Measurements from ENCODE around the gene PHACTR1.

DNA sequence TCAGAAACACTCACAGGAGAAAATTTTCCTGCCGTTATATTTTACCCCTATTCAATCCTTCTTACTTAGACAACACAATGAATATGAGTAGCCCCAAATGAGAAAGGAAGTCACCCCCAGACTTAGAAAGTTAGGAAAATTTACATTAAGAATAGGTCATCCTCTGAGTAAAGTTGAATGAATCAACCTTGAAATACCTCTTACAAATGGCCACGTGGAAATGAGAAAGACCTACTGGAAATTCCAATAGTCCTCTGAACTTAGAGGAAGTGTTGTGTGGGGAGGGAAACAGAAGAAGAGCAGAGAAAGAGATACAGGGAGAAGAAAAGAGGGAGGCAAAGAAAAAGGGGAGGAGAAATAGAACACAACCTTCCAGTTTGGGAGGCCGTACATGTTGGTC lies 43.7 kb downstream of the PHACTR1 start:
- TF ChIP-seq POLR2AphosphoS5 (IDR thresholded peaks at IDR 0.05) = no peak
- TF ChIP-seq, protein P1, sequence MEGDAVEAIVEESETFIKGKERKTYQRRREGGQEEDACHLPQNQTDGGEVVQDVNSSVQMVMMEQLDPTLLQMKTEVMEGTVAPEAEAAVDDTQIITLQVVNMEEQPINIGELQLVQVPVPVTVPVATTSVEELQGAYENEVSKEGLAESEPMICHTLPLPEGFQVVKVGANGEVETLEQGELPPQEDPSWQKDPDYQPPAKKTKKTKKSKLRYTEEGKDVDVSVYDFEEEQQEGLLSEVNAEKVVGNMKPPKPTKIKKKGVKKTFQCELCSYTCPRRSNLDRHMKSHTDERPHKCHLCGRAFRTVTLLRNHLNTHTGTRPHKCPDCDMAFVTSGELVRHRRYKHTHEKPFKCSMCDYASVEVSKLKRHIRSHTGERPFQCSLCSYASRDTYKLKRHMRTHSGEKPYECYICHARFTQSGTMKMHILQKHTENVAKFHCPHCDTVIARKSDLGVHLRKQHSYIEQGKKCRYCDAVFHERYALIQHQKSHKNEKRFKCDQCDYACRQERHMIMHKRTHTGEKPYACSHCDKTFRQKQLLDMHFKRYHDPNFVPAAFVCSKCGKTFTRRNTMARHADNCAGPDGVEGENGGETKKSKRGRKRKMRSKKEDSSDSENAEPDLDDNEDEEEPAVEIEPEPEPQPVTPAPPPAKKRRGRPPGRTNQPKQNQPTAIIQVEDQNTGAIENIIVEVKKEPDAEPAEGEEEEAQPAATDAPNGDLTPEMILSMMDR (IDR thresholded peaks at IDR 0.05) = no peak
- no peak for TF ChIP-seq POLR2A (IDR thresholded peaks at IDR 0.05)
- no peak for TF ChIP-seq EP300 (IDR thresholded peaks at IDR 0.05; ENCODE audit: low read depth)
